Glomerular endothelial cell (primary cell): Measurements from ENCODE around the gene BNC2. TPM values are rescaled to one million over a fixed set of nuclear protein-coding genes. Genes with fewer than 3 reads are reported as not detected.
"Not testable (repeated sequence)": the region's sequence is repeated elsewhere in the genome, so short reads cannot be mapped to it uniquely, and the experiment has no call there.

Source experiments
- DNase-seq: peaks from one replicate; pipeline ENCODE4 v3.0.0-alpha.2; 2011; ENCODE audit warnings: low read depth, low spot score; ENCODE audit errors: extremely low read depth
- total RNA-seq: library from RNA; depleted of rRNA; stranded (reverse); fragments of >200 nt; gene quantifications from 2 replicates; pipeline ENCODE4 v1.2.3, GENCODE V29; 2015

BNC2 gene
- total RNA-seq, 1 donor from 2014 or later: 19.0 TPM

DNA sequence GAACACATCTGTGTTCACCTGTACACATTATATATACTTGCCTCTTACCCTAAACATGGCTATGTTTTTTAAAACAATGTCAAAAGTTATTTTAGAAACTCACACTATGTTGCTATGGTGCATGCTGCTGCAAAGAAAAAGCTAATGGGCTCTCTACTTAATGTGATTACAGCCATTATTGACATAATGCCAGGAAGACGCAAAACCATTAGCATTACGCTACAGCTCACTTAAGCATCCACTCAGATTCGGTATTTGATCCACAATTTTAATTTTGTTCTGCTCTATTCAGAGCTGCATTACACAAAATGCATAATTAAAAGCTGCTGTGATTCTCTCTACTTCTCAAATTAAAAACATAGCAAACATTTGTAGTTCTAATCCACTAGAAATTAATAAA is 395.2 kb downstream of the BNC2 start:
- DNase-seq: no peak

DNA sequence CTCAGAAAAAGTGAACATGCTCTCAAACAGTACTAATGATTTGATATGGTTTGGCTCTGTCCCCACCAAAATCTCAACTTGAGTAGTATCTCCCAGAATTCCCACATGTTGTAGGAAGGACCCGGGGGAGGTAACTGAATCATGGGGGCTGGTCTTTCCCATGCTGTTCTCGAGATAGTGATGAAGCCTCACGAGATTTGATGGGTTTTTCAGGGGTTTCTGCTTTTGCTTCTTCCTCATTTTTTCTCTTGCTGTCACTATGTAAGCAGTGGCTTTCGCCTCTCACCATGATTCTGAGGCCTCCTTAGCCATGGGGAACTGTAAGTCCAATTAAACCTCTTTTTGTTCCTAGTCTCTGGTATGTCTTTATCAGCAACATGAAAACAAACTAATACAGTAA is 401.3 kb downstream of the BNC2 start:
- DNase-seq: no peak

GRCh38 chr9:16461851-16462250 is 408.6 kb downstream of the BNC2 start:
- no peak for DNase-seq

- no peak for DNase-seq
Measured at GRCh38 chr9:16461137-16461840, 409.2 kb downstream of the BNC2 start.

GRCh38 chr9:16460696-16461095 is 409.8 kb downstream of the BNC2 start:
- no peak for DNase-seq

- no peak for DNase-seq
Measured at GRCh38 chr9:16459421-16460148, 410.9 kb downstream of the BNC2 start.

DNA sequence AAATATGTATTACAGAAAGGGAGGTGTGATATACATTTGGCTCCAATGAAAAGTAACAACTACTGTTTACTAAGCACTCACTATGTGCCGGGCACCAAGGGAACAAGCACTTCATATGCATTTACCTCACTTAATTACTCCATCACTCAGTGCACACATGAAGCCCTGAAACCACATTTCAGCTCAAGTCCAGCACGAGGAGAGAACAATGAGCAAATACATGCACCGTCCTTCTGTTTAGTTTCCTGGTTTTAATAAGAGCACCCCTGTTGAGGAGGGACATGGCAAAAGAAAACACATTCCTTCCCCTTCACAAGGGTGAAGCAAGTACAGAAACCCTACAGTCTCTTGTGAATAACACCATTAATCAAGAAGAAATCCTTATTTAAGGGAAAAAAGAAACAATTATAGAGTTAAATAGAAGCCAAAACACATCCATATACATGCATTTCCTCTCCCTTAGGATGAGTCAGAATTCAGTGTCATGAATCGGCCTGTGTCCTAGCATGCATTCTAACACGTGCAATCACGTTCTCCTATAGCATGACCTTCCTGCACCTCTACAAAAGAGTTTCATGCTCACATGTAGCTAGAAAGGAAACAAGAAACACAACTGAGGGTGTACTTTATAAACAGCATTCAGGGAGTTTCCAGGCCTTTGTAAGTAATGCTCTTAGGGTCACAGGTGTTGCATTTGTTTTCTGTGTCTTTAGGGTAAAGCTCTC is 411.6 kb downstream of the BNC2 start:
- DNase-seq: peak; percentile 18

GRCh38 chr9:16455842-16456241 is 414.6 kb downstream of the BNC2 start:
- DNase-seq: no peak

DNA sequence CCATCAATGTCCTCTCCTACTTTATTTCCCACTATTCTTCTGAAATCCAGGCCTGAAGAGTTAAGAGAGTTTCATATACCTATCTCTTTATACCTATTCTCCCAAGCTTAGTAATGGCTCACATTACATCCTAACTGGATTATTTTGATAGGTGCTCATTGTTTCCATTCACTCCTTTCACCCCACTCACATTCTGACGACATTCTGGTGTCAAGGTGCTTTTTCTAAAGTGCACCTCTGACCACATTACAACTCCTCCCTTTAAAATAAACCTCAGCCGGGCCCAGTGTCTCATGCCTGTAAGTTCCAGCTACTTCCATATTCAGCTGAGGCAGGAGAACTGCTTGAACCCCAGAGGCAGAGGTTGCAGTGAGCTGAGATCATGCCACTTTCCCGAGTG is 417.1 kb downstream of the BNC2 start:
- DNase-seq: no peak

DNA sequence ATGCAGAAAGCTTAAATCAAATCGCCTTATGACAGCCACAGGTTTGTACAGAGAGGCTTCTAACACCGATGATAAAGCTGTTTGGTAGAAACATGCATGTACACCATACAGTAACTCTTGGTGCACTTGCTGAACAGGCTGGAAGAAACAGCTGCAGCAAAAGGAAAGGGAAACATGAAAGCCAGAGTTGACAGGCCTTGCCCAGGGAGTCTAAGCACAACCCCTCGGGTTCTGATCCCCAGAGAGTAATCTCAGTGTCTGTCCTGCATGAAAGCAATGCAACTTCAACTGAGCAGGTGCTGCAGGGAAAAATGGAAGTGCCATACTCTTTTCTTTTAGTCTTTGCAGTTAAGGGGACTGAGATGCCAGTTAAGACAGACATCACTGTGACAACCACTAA is 419.9 kb downstream of the BNC2 start:
- DNase-seq: no peak

DNA sequence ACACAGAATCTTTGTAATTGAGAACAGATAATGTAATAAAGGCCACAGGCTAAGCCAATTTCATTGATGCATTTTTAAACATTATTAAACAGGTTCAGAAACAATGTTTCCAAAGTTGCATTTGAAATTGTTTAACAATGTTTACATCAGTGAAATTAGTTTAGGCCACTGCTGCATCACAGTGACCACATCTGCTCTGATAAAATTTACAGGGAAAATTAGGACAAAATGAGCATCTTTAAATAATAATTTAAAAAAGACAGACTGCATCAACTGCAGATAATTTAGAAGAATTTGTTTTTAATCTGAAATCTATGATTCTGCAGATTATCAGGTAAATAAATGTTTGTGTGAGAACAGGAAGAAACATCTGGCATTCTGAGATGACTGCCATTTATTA is 420.4 kb downstream of the BNC2 start:
- DNase-seq: no peak

DNA sequence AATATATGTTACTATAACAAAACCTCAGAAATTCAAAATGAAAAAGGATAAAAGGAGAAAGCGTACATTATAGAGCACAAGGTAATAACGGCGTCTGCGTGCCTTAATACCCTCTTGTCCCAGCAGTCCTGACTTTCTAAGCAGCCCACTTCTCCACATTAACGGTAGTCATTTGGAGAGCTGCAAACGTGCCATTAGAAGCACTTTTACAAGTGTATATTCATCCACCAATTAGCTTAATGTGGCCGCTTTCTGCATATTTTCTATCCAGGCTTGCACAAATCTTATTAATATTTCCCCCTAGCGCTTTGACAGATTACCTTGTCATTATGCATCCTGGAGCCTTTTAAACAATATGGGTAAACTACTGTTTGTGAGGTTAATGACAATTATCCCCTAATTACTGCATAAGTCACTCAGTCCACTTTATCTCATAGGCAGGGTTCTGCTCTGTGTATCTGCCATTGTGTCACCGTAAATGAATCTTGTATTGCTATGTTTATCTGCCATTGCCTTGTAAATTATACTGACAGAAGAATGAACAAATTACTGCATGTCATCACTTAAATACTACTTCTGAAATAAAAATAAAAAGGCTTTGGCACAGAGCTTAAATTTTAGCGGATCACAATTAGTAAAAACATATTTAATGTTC is 421.3 kb downstream of the BNC2 start:
- no peak for DNase-seq

GRCh38 chr9:16447946-16448345 is 422.5 kb downstream of the BNC2 start:
- DNase-seq: no peak

DNA sequence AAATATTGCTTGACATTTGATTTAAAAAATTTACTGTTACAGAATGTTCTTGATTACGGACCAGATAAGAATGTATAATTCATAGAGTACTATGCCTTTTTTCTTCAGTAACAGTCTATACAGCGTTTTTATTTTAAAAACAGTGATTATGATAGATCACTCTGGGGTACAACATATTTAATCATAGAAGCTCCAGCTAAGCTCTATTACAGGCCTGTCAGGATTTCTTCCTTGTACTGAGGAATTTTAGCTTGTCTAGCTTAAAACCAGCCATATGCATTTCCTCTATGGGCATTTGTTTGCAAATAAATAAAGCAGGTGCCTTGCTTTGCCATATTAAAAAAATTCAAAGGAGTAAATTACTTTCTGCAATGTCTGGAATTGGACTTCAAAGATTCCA is 423.8 kb downstream of the BNC2 start:
- DNase-seq: no peak

GRCh38 chr9:16445141-16445920 is 425.1 kb downstream of the BNC2 start:
- no peak for DNase-seq

- DNase-seq: no peak
Measured at GRCh38 chr9:16442622-16443021, 427.8 kb downstream of the BNC2 start.

GRCh38 chr9:16441791-16442190 is 428.7 kb downstream of the BNC2 start:
- no peak for DNase-seq

DNA sequence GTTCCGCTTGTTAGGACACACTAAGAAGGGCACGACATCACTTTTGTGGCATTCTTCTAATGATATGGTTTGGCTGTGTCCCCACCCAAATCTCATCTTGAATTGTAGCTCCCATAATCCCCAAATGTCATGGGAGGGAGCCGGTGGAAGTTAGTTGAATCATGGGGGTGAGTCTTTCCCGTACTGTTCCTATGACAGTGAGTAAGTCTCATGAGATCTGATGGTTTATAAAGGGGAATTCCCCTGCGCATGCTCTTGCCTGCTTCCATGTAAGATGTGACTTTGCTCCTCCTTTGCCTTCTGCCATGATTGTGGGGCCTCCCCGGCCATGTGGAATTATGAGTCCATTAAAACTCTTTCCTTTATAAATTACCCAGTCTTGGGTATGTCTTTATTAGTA is 431.6 kb downstream of the BNC2 start:
- DNase-seq: not testable (repeated sequence)

- no peak for DNase-seq
Measured at GRCh38 chr9:16436545-16436944, 433.9 kb downstream of the BNC2 start.

GRCh38 chr9:16434526-16434925 is 435.9 kb downstream of the BNC2 start:
- DNase-seq: no peak

GRCh38 chr9:16433494-16433893 is 437.0 kb downstream of the BNC2 start:
- DNase-seq: no peak
